NCI-H1092 treated with DMSO at 0.1 percent for 48 hours (cell line): ENCODE data around the gene TMEM128.
"Not testable (repeated sequence)": the region's sequence is repeated elsewhere in the genome, so short reads cannot be mapped to it uniquely, and the experiment has no call there.

Experiments used
- DNase-seq: peaks from one replicate; lab custom pipeline; 2025; lab: John Stamatoyannopoulos, UW

Gene TMEM128, protein sequence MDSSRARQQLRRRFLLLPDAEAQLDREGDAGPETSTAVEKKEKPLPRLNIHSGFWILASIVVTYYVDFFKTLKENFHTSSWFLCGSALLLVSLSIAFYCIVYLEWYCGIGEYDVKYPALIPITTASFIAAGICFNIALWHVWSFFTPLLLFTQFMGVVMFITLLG

DNA sequence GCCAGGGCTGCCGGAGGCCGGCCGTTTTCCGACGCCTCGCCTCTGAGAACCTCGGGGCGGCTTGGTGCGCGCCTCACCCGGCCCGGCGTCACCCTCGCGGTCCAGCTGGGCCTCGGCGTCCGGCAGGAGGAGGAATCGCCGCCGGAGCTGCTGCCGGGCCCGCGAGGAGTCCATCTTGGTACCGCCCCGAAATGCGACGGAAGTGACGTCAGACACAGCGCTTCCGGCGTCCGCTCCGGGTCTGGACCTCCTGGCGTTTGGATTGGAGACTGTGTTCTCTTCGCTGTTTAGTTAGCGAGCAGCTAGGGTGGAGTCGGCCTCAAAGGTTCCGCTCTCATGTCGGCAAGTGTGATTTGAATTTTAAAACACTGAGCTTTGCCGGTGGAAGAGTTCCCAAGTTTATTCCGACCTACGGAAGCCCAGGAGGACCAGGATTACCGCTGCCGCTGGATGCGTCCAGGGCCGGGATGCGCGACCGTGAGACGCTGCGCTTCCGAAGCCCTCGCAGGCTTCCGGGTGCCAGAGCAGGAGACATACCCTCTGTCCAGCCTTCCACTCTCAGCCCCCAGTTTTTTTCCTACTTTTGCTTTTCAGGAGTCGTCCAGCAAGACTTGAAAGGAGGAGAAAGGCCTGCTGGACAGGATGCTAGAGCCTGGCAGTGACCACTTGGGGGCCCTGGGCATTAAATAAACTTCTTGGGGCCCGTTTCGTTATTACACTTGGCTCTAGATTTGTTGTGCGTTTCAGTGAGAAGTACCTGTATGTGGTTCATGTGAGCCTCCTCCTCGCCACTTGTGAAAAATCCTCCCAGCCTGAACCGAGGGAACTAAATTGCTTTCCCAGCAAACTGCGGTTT is at the start of gene TMEM128:
TSS of gene TMEM128 (minus strand) at position 195 of the 856 bp plus-strand sequence. CDS start at position 174, 21 bp downstream.
- peak; percentile 90 for DNase-seq

DNA sequence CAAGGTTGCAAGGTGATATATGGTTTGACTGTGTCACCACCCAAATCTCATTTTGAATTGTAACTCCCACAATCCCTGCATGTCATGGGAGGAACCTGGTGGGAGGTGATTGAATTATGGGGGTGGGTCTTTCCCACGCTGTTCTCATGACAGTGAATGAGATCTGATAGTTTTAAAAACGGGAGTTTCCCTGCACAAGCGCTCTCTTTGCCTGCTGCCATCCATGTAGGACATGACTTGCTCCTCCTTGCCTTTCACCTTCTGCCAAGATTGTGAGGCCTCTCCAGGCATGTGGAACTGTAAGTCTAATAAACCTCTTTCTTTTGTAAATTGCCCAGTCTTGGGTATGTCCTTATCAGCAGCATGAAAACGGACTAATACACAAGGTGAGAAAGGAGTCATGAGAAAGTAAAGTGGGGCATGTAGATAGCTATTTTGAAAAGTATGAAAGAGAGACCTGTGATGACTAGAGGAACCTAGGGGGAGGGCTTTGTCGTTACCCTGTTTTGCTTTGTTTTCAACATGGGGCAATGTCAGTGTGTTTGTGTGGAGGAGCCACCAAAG is 48.3 kb upstream of the TMEM128 start:
- no peak for DNase-seq

DNA sequence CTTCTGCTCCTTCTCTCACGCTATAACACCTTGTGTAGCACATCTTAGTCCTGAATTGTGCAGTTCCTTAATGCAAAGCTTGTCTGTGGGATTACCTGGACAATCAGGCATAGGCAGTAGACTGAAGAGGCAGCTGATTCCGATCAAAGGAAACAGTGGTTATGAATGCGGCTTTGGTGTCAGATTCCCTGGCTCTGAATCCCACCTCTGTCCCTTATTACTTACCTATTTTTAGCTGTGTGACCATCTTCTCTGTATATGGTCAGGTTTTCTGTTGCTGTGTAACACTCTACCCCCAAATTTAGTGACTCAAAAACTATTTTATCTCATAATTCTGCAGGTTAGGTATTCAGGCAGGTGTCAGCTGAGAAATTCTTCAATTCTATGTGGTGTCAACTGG is 45.3 kb upstream of the TMEM128 start:
- DNase-seq, result no peak

DNA sequence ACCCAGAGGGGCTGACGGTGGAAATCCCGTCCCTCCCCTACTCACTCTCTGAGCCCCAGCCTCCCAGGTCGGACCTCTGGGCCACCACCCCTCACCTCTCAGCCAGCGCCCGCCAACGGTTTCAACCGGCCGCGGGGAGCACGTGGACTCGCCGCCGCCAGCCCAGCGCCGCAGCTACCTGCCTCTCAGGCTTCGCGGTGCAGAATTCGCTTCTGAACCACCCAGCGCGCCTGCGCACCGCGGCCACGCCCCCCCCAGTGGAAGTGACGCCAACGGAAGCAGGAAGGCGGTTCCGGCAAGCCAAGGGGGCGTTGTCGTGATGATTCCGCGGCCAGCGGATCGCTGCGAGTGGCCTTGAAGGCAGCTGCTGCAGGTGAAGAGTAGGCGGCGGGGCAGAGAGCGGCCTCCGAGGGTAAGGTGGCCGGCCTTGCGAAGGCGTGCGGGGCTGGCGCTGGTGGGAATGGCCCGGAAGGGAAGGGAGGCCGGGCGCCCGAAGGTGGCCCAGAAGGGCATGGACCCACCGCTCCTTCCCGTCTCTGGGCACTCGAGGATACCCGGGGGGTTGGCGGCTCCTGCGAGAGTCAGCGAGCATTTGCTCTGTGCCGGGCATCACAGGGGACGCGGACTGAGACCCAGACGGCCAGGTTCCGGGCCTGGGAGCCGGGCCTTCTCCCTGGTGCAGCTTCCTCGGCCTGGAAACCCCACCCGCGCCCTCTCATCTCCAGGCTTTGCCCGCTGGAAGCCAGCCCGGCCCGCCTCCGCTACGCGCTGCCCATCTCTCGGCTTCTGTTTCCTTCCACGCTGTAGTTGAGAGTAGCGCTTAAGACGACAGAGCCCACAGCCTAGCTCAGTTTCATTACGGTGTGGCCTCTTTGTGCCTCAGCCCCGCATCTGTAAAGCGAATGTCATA is 42.2 kb upstream of the TMEM128 start, which contains the start of the genes LYAR and ZBTB49:
TSS of gene LYAR (minus strand) at position 214 of the 910 bp plus-strand sequence. CDS start 6,412 bp downstream, outside the sequence.
TSS of gene ZBTB49 (plus strand) at position 311 of the 910 bp plus-strand sequence. CDS start 9,695 bp downstream, outside the sequence.
- peak; percentile 84 for DNase-seq

DNA sequence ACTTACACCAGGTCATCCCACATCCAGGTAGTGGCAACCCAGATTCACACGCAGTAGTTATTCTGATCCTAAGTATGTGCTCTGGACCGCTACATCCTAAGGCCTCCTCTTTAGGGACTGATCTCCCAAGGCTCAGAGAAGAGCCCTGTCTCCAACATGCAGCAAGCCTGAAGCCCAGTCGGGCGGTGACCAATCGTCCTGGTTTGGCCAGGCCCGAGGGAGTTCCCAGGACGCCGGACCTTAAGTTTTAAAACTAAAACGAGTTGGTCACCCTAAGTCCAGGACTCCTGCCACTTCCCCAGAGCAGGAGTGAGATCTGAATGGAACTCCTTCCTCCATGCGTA is 41.5 kb upstream of the TMEM128 start:
- no peak for DNase-seq

DNA sequence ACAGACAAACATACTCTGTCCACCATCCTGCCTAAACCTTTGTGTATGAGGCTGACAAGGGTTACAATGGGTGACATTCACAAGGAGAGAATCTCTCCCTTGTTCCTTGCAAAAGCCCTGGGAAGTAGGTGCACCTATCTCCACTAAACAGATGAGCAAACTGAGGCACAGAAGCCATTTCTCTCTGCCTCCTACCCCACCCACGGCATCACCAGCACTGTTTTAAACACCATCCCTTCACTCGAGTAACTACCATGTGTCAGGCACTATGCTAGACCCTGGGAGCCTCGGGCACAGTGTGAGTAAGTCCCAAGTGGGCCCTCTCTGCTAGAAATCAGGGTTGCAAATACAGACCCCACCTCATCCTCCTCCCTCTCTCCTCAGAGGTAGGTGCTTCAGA is 41.0 kb upstream of the TMEM128 start:
- no peak for DNase-seq

DNA sequence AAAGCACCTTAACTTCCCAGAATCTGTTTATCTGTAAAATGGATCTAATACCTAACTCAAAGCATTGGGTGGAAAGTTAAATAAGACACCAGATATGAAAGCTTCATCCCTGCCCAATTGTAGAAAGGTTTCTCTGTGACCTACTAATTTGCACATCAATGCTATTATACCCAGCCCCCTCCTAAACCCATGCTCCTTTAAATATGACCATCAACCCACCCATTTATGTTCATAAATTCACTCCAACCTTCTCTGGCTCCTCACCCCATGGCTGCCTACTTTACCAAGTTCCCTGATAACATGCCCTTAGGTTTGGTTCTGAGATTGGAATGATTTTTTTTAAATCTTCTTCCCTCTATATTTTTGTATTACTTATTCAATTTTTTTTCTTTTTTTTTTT is 40.1 kb upstream of the TMEM128 start:
- no peak for DNase-seq

DNA sequence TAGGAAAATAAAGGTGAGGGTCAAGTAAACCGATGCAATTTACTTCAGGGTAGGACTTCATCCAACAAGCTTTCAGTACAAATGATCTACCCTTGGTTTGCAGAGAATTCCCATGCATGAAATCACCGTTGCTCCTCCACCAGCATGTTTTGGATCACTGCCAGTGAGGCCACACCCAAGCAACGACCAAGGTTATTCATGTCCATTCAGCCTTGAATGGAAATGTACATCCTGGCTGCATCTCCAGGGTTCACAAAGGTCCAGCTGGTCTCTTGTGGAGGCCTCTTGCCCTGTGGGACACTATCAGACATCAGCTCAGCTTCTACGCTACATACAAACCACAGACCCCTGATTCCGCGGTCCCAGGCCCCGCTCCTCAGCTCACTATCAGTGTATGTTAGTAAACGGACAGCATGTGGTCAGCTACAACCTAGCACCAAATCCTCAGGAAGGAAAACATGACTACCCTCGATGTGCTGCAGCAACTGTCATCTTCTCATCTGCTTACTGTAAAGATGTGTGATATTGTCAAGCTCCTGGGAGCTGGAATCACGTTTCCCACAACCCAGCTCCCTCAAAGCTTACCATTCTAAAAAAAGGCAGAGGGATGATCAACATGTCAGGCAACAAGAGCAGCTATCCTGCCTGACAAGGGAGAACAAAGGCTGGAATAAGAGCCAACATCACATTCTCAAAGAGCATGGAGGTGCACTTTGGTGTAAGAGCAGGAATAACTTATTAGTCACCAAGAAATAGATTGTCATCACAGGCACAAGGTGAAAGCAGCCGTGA is 37.0 kb upstream of the TMEM128 start:
- DNase-seq, result no peak

DNA sequence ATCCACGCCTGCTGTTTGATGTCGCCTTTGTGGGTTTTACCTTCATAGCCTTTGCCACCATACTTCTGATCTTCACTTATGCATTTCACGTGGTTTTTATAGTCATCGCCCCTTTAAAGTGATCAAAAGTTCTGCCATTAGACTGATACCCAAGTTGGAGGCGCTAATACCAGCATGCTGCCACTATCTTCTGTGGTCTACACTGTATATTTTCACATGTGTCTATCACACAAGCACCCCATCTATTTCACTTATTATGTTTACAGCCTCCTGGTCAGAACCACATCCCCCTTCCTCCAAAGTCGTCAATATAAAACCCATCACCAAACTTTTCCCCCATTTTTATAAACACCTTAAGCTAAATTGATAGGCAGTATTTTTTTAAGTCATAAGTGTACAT is 33.8 kb upstream of the TMEM128 start:
- DNase-seq, result no peak

DNA sequence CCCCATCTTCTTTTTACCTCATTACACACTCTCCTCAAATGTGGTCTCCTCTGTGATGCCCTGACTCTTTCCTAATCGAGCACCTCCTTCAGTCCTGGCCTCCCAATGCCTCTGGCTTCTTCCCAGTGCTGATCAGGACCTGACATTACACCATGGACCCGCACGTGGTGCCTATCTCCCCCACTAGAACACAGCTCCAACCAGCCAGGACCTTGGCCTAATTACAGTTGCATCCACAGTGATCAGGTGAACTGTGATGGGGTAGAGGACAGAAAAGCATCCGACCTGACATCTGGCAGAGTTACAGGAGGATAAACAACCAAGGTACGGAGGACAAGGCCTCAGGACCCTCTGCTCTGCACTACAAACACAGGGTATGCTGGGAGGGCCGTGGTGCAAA is 29.5 kb upstream of the TMEM128 start:
- no peak for DNase-seq

DNA sequence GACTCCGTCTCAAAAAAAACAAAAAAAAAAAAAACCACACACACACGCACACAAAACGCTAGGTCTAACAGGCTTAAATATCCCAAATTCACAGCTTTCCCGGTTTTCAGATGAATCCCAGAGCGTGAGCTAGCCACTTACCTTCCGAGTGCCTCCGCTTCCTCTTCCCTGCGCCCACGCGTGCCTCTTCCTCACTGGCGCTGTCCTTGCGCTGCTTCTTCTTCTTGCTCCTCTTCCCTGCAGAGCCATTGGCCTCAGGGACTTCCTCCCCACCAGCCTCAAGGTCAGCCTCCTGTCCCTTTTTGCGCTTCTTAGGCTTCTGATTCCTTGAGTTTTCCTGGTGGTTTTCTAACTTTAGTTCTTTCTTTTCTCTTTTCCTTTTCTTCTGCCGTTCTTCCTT is 26.2 kb upstream of the TMEM128 start:
- DNase-seq, result no peak

DNA sequence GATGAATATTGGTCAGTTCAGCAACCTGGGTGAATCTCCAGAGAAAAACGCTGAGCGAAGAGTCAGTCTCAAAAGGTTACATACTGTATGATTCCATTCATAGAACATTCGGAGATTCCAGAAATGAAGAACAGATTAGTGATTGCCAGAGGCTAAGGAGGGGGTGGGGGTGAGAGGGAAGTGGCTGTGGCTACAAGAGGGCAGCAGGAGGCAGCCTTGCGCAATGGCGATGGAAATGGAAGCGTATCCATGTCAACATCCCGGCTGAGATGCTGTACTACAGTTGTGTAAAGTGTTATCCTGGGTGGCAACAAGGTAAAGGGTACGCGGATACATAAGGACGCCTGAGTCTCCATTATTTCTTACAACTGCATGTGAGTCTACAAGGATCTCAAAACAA is 23.9 kb upstream of the TMEM128 start:
- DNase-seq, result no peak

DNA sequence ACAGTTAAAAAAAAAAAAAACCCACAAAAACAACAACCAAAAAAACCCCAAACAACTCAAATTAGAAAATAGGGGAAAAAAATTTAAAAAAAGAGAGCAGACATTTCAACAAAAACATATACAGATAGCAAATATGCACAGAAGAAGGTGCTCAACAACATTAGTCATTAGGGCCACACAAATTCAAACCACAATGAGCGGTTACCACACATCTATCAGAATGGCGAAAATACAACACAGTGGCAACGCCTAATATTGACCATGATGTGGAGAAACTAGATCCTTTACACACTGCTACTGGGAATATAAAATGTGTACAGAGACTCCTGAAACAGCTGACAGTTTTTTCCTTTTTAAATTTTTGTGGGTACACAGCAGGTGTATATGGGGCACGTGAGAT is 22.5 kb upstream of the TMEM128 start:
- DNase-seq, result no peak

DNA sequence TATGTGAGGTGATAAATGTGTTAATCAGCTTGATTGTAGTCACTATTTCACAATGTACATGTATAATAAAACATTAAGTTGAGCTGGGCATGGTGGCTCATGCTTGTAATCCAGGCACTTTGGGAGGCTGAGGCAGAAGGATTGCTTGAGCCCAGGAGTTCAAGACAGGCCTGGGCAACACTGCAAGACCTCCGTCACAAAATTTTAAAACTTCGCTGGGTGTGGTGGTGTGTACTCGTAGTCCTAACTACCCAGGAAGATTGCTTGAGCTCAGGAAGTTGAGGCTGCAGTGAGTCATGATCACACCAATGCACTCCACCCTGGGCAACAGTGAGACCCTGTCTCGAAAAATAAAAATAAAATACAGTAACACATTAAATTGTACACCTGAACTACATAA is 21.8 kb upstream of the TMEM128 start:
- DNase-seq, result no peak

DNA sequence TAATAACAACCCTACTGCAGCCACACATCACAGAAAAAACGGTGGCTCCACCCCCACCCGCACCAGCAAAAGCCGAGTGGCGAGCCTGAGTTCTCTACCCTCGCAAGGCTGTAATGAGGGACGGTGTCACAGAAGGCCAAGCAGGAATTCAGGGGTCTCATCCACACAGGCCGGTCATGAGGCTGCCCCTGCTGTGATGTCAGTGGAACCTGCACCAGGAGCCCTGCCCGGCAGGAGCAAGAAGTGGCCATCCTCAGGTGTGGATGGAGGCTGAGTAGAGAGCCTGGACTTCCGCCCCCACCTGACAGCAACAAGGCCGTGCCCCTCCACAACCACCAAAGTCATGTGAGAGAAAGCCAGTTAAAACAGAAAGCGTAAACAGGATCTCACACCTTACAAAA is 21.3 kb upstream of the TMEM128 start:
- no peak for DNase-seq

DNA sequence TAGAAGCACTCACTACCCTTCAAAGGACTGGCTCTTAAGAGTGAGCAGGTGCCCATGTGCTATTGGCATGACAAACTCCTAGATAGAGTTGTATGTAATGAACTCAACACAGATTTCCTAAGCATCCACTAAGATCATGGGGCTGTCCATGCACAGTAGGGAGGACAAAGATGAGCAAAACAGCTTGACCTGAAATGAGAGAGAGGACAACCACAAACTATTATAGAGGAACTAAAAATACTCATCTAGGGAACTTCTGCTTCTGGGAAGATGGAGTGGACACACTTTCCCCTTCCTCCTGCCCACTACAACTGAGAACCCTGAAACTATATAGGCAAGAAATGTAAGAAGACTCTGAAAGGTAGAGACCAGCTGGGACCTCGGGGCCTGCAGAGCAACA is 20.8 kb upstream of the TMEM128 start:
- DNase-seq, result no peak

DNA sequence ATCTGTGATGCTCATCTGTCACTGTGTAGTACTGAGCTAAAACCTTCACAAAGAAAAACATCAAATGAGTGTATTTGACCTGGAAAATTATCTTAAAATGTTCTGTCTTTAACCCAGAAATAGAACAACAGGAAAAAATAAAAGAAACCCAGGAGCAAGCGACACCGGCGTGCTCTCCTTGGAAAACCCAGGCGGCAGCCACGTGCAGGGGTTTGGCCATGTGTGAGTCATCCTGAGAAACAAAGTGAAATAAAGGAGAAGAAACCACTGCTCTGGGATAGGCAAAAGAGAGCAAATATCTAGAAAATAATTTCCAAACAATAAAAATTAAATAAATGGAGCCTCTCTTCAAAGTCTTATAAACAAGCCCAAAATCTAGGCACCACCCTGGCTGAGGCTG is 20.0 kb upstream of the TMEM128 start:
- no peak for DNase-seq

DNA sequence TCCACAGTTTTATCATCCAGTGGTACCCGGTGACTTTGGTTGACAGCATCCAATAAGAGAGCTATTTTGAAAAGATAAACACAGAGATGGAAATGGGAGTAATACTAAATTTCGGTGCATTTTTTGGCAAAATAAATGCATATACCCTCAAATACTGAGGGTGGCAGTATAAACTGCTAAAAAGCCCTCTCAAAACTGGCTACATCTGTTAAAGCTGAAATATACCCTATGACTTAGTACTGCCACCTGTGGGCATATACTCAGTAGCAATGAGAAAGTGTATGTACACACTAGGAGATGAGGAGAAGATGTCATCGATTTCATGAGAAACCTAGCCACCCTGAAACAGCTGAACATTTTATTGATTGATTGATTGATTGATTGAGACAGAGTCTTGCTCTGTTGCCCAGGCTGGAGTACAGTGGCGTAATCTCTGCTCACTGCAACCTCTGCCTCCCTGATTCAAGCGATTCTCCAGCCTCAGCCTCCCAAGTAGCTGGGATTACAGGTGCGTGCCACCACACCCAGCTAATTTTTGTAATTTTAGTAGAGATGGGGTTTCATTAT is 12.2 kb upstream of the TMEM128 start:
- DNase-seq, result peak; percentile 43

DNA sequence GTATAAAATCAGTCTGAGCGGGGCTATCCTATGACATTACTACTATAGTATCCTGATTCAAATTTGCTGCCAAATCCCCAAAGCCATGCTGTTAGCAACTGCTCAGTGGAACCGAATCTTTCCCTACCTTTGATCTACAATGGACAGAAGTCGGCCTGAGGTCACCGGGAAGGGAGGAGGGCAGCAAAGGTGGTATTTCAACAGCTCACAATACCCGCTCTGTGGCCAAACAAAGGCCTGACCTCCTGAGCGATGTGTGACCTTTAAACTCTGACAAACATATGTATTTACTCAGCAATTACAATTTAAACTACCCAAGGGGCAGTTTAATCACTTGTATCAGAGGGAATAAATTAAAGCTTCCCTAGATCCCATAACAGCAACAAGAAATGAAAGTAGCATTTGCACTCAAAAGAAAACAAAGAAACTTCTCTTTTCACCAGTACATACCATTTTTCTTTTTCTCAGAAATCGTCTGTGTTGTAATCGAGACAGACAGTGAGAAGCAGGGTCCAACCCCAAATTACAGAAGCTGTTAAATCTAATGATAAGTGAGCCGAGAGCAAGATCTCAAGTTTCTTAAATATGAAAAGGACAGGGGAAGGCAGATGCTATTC is 11.6 kb upstream of the TMEM128 start:
- no peak for DNase-seq

DNA sequence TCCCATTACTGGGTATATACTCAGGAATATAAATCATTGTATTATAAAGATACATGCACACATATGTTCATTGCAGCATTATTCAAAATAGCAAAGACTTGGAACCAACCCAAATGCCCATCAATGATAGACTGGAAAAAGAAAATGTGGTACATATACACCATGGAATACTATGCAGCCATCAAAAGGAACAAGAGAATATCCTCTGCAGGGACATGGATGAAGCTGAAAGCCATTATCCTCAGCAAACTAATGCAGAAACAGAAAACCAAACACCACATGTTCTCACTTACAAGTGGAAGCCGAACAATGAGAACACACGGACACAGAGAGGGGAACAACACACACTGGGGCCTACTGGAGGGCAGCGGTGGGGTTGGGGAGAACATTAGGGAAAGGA is 9.7 kb upstream of the TMEM128 start:
- DNase-seq, result not testable (repeated sequence)

DNA sequence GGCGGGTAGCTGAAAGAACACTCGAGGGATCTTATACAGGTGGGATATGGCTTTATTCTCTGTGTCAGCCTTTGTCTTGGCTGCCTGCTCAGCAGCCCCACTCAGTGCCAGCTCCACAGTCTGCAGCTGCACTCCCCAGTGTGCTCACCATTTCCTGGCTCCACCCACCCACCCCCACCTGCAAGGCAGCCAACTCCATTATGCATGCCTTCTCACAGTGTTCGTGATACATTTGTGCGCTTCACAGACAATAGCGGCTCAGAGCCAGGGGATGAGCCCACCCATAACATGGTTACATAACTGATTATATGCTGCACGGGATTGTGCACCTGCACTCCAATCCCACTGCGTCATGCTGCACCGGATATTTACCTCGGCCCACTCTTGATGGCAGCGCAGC is 8.8 kb upstream of the TMEM128 start:
- DNase-seq, result no peak
